Measurements from ENCODE around the gene KIF11.

Gene KIF11
- total RNA-seq, result 5.1 to 7.2 (median 6.1) reads per million in 3 donors

GRCh38 chr10:92592761-92593618 is at the start of gene KIF11:
KIF11 (plus strand) TSS chr10:92593130; CDS start chr10:92593376, 246 bp downstream.
- H3K36me3 ChIP-seq (ENCODE audit: control insufficient read depth, insufficient read depth, low read length), result no peaks in the 10 kb centered on the region
- H3K27me3 ChIP-seq (replicated peaks; ENCODE audit: control insufficient read depth, insufficient read depth, low read length, poor library complexity, severe bottlenecking), result no peaks in the 10 kb centered on the region
- H3K4me1 ChIP-seq (ENCODE audit: control insufficient read depth, insufficient read depth, low read length, poor library complexity, severe bottlenecking), result peaks cover 10% of the 10 kb centered on the region
- H3K9me3 ChIP-seq (ENCODE audit: control insufficient read depth, low read length), result no peaks in the 10 kb centered on the region
- peak within 1 kb of the TSS; percentile 87 for H3K27ac ChIP-seq (ENCODE audit: insufficient read depth, low read length, poor library complexity, severe bottlenecking)
- DNase-seq, result peak; percentile 89 to 94 (median 94)
- peak within 1 kb of the TSS; percentile 90 for H3K4me3 ChIP-seq (ENCODE audit: insufficient read depth, low read depth, low read length, poor library complexity, severe bottlenecking)

DNA sequence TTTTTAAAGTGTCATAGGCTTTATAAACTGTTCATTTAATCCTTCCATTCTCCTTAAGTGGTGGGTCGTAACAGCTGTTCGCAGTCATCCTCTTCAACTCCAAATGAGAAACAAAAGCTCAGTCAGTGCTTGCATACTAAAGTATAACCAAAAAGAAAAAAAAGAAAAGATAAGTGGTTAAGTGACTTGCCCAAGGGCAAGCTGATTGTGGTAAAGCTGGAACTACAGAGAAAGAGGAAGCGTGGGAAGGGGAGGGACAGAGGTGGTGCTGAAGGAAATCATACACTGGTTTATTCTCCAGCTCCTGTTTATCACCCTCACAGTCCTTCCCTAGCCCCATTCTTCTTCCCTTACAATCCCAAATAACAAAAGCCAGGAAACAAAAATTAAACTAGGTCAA is 48.6 kb upstream of the KIF11 start:
- no peak overlapping the region for H3K27ac ChIP-seq (ENCODE audit: insufficient read depth, low read length, poor library complexity, severe bottlenecking)
- DNase-seq, result no peak
- H3K4me3 ChIP-seq (ENCODE audit: insufficient read depth, low read depth, low read length, poor library complexity, severe bottlenecking), result no peak overlapping the region
- no peaks in the 10 kb centered on the region for H3K4me1 ChIP-seq (ENCODE audit: control insufficient read depth, insufficient read depth, low read length, poor library complexity, severe bottlenecking)
- H3K9me3 ChIP-seq (ENCODE audit: control insufficient read depth, low read length), result no peaks in the 10 kb centered on the region
- no peaks in the 10 kb centered on the region for H3K27me3 ChIP-seq (replicated peaks; ENCODE audit: control insufficient read depth, insufficient read depth, low read length, poor library complexity, severe bottlenecking)
- H3K36me3 ChIP-seq (ENCODE audit: control insufficient read depth, insufficient read depth, low read length), result peaks cover 4% of the 10 kb centered on the region

DNA sequence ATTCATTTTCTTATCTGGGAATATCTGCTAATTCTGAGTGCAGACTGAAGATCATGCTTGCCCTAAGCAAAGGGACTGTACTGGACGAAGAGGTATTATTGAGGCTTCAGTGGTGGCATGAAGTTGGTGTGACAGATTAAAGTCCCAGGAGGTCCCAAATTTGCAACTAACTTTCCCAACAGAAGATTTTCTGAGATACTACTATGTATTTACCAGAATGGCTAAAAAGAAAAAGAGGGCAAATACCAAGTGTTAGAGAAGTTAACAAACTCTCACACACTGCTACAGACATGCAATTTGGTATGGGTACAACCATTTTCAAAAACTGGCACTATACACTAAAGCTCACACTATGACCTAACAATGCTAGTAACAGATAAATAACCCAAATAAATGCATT is 47.4 kb upstream of the KIF11 start:
- Histone ChIP-seq H3K27me3 (replicated peaks; ENCODE audit: control insufficient read depth, insufficient read depth, low read length, poor library complexity, severe bottlenecking) (no peaks in the 10 kb centered on the region), H3K9me3 (ENCODE audit: control insufficient read depth, low read length) (no peaks in the 10 kb centered on the region), H3K4me3 (ENCODE audit: insufficient read depth, low read depth, low read length, poor library complexity, severe bottlenecking) (no peak overlapping the region), H3K27ac (ENCODE audit: insufficient read depth, low read length, poor library complexity, severe bottlenecking) (no peak overlapping the region), H3K4me1 (ENCODE audit: control insufficient read depth, insufficient read depth, low read length, poor library complexity, severe bottlenecking) (no peaks in the 10 kb centered on the region), H3K36me3 (ENCODE audit: control insufficient read depth, insufficient read depth, low read length) (peaks cover 4% of the 10 kb centered on the region)
- no peak for DNase-seq

GRCh38 chr10:92547676-92548075 is 45.3 kb upstream of the KIF11 start:
- H3K9me3 ChIP-seq (ENCODE audit: control insufficient read depth, low read length), result no peaks in the 10 kb centered on the region
- H3K4me3 ChIP-seq (ENCODE audit: insufficient read depth, low read depth, low read length, poor library complexity, severe bottlenecking), result no peak overlapping the region
- peaks cover 4% of the 10 kb centered on the region for H3K36me3 ChIP-seq (ENCODE audit: control insufficient read depth, insufficient read depth, low read length)
- H3K27ac ChIP-seq (ENCODE audit: insufficient read depth, low read length, poor library complexity, severe bottlenecking), result no peak overlapping the region
- no peaks in the 10 kb centered on the region for H3K4me1 ChIP-seq (ENCODE audit: control insufficient read depth, insufficient read depth, low read length, poor library complexity, severe bottlenecking)
- DNase-seq, result no peak
- H3K27me3 ChIP-seq (replicated peaks; ENCODE audit: control insufficient read depth, insufficient read depth, low read length, poor library complexity, severe bottlenecking), result no peaks in the 10 kb centered on the region

GRCh38 chr10:92550924-92551323 is 42.0 kb upstream of the KIF11 start:
- Histone ChIP-seq H3K4me3 (ENCODE audit: insufficient read depth, low read depth, low read length, poor library complexity, severe bottlenecking) (no peak overlapping the region), H3K9me3 (ENCODE audit: control insufficient read depth, low read length) (peaks cover 4% of the 10 kb centered on the region), H3K4me1 (ENCODE audit: control insufficient read depth, insufficient read depth, low read length, poor library complexity, severe bottlenecking) (no peaks in the 10 kb centered on the region), H3K36me3 (ENCODE audit: control insufficient read depth, insufficient read depth, low read length) (peaks cover 10% of the 10 kb centered on the region), H3K27ac (ENCODE audit: insufficient read depth, low read length, poor library complexity, severe bottlenecking) (no peak overlapping the region), H3K27me3 (replicated peaks; ENCODE audit: control insufficient read depth, insufficient read depth, low read length, poor library complexity, severe bottlenecking) (no peaks in the 10 kb centered on the region)
- no peak for DNase-seq

- Histone ChIP-seq H3K4me1 (ENCODE audit: control insufficient read depth, insufficient read depth, low read length, poor library complexity, severe bottlenecking) (no peaks in the 10 kb centered on the region), H3K27me3 (replicated peaks; ENCODE audit: control insufficient read depth, insufficient read depth, low read length, poor library complexity, severe bottlenecking) (no peaks in the 10 kb centered on the region), H3K4me3 (ENCODE audit: insufficient read depth, low read depth, low read length, poor library complexity, severe bottlenecking) (no peak overlapping the region), H3K9me3 (ENCODE audit: control insufficient read depth, low read length) (peaks cover 4% of the 10 kb centered on the region), H3K36me3 (ENCODE audit: control insufficient read depth, insufficient read depth, low read length) (peaks cover 10% of the 10 kb centered on the region), H3K27ac (ENCODE audit: insufficient read depth, low read length, poor library complexity, severe bottlenecking) (no peak overlapping the region)
- DNase-seq, result no peak
Observed at GRCh38 chr10:92552310-92552709, 40.6 kb upstream of the KIF11 start.

GRCh38 chr10:92553959-92554358 is 39.0 kb upstream of the KIF11 start:
- peaks cover 4% of the 10 kb centered on the region for H3K9me3 ChIP-seq (ENCODE audit: control insufficient read depth, low read length)
- peaks cover 11% of the 10 kb centered on the region for H3K36me3 ChIP-seq (ENCODE audit: control insufficient read depth, insufficient read depth, low read length)
- no peaks in the 10 kb centered on the region for H3K4me1 ChIP-seq (ENCODE audit: control insufficient read depth, insufficient read depth, low read length, poor library complexity, severe bottlenecking)
- H3K4me3 ChIP-seq (ENCODE audit: insufficient read depth, low read depth, low read length, poor library complexity, severe bottlenecking), result no peak overlapping the region
- no peaks in the 10 kb centered on the region for H3K27me3 ChIP-seq (replicated peaks; ENCODE audit: control insufficient read depth, insufficient read depth, low read length, poor library complexity, severe bottlenecking)
- H3K27ac ChIP-seq (ENCODE audit: insufficient read depth, low read length, poor library complexity, severe bottlenecking), result no peak overlapping the region
- DNase-seq, result no peak

DNA sequence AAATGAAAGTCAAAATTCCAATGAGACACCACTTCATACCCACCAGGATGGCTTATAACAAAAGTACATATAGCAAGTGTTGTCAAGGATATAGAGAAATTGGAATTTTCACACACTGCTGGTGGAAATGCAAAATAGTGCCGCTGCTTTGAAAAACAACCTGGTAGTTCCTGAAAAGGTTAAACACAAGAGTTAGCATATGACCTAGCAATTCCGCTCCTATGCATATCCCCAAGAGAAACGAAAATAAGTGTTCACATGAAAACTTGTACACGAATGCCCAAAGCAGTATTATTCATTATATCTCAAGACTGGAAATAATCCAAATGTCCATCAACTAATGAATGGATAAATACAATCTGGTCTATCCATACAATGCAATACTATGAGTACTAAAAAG is 33.9 kb upstream of the KIF11 start:
- Histone ChIP-seq H3K36me3 (ENCODE audit: control insufficient read depth, insufficient read depth, low read length) (peaks cover 18% of the 10 kb centered on the region), H3K27me3 (replicated peaks; ENCODE audit: control insufficient read depth, insufficient read depth, low read length, poor library complexity, severe bottlenecking) (no peaks in the 10 kb centered on the region), H3K27ac (ENCODE audit: insufficient read depth, low read length, poor library complexity, severe bottlenecking) (no peak overlapping the region), H3K4me1 (ENCODE audit: control insufficient read depth, insufficient read depth, low read length, poor library complexity, severe bottlenecking) (no peaks in the 10 kb centered on the region), H3K4me3 (ENCODE audit: insufficient read depth, low read depth, low read length, poor library complexity, severe bottlenecking) (no peak overlapping the region), H3K9me3 (ENCODE audit: control insufficient read depth, low read length) (peaks cover 1% of the 10 kb centered on the region)
- no peak for DNase-seq

GRCh38 chr10:92562424-92562823 is 30.5 kb upstream of the KIF11 start:
- Histone ChIP-seq H3K4me3 (ENCODE audit: insufficient read depth, low read depth, low read length, poor library complexity, severe bottlenecking) (no peak overlapping the region), H3K36me3 (ENCODE audit: control insufficient read depth, insufficient read depth, low read length) (peaks cover 12% of the 10 kb centered on the region), H3K27me3 (replicated peaks; ENCODE audit: control insufficient read depth, insufficient read depth, low read length, poor library complexity, severe bottlenecking) (no peaks in the 10 kb centered on the region), H3K9me3 (ENCODE audit: control insufficient read depth, low read length) (no peaks in the 10 kb centered on the region), H3K4me1 (ENCODE audit: control insufficient read depth, insufficient read depth, low read length, poor library complexity, severe bottlenecking) (no peaks in the 10 kb centered on the region), H3K27ac (ENCODE audit: insufficient read depth, low read length, poor library complexity, severe bottlenecking) (no peak overlapping the region)
- no peak for DNase-seq

DNA sequence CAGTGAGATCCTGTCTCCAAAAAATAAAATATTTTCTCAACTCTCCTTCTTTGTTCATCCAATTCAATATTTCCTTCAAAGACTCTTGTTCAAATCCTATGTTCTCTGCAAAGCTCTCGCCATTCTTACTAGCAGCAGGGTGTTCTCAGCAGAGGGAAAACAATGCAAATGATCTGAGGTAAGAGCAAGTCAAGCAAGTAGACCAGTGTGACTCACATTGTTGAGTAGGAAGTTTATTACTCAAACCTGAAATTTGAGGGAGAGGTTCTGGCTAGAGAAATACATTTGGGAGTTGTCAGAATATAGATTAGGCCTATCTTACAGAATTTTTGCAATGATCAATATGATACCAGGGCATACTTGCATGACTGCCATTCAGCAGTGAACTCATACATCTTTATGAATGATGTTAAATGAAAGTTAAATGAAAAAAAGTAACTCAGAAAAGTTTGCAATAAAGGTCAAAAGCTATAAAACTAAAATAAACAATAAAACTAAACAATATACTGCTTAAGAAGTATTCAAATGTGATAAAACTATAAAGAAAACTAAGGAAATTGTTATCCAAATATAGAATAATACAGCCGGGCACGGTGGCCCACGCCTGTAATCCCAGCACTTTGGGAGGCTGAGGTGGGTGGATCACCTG is 24.9 kb upstream of the KIF11 start:
- H3K9me3 ChIP-seq (ENCODE audit: control insufficient read depth, low read length), result no peaks in the 10 kb centered on the region
- DNase-seq, result no peak
- H3K4me1 ChIP-seq (ENCODE audit: control insufficient read depth, insufficient read depth, low read length, poor library complexity, severe bottlenecking), result peaks cover 3% of the 10 kb centered on the region
- H3K27me3 ChIP-seq (replicated peaks; ENCODE audit: control insufficient read depth, insufficient read depth, low read length, poor library complexity, severe bottlenecking), result no peaks in the 10 kb centered on the region
- no peak overlapping the region for H3K4me3 ChIP-seq (ENCODE audit: insufficient read depth, low read depth, low read length, poor library complexity, severe bottlenecking)
- no peaks in the 10 kb centered on the region for H3K36me3 ChIP-seq (ENCODE audit: control insufficient read depth, insufficient read depth, low read length)
- no peak overlapping the region for H3K27ac ChIP-seq (ENCODE audit: insufficient read depth, low read length, poor library complexity, severe bottlenecking)
